ENCODE measurements around the gene CACNA2D3. TPM values are rescaled to one million over a fixed set of nuclear protein-coding genes. Genes with fewer than 3 reads are reported as not detected.

CACNA2D3 gene
- total RNA-seq, 1 donor from 2014 or later: 3.2 TPM

- DNase-seq (ENCODE audit: low read depth): no peak
These were observed 152.3 kb downstream of the CACNA2D3 start for GRCh38 chr3:54274607-54275006.

- peak; percentile 84 for DNase-seq (ENCODE audit: low read depth)
These were observed 156.7 kb downstream of the CACNA2D3 start for GRCh38 chr3:54279005-54279583.

GRCh38 chr3:54283470-54283869 is 161.1 kb downstream of the CACNA2D3 start:
- DNase-seq (ENCODE audit: low read depth): no peak

- DNase-seq (ENCODE audit: low read depth): no peak
These were observed 171.9 kb downstream of the CACNA2D3 start for GRCh38 chr3:54294214-54294613.

- DNase-seq (ENCODE audit: low read depth): no peak
These were observed 174.2 kb downstream of the CACNA2D3 start for GRCh38 chr3:54296531-54296930.

- DNase-seq (ENCODE audit: low read depth): peak; percentile 44
These were observed 177.0 kb downstream of the CACNA2D3 start for GRCh38 chr3:54299169-54299935.

GRCh38 chr3:54303517-54304375 is 181.4 kb downstream of the CACNA2D3 start:
- no peak for DNase-seq (ENCODE audit: low read depth)

- DNase-seq (ENCODE audit: low read depth): no peak
These were observed 182.5 kb downstream of the CACNA2D3 start for GRCh38 chr3:54304877-54305276.

- DNase-seq (ENCODE audit: low read depth): no peak
These were observed 183.2 kb downstream of the CACNA2D3 start for GRCh38 chr3:54305409-54306099.

GRCh38 chr3:54307566-54308180 is 185.3 kb downstream of the CACNA2D3 start:
- no peak for DNase-seq (ENCODE audit: low read depth)

GRCh38 chr3:54309601-54310000 is 187.2 kb downstream of the CACNA2D3 start:
- DNase-seq (ENCODE audit: low read depth): peak; percentile 11

GRCh38 chr3:54311211-54311747 is 188.9 kb downstream of the CACNA2D3 start:
- no peak for DNase-seq (ENCODE audit: low read depth)

- no peak for DNase-seq (ENCODE audit: low read depth)
These were observed 190.0 kb downstream of the CACNA2D3 start for GRCh38 chr3:54312156-54312899.

- no peak for DNase-seq (ENCODE audit: low read depth)
These were observed 191.1 kb downstream of the CACNA2D3 start for GRCh38 chr3:54313418-54313817.

GRCh38 chr3:54321520-54321919 is 199.2 kb downstream of the CACNA2D3 start:
- DNase-seq (ENCODE audit: low read depth): peak; percentile 36

- peak; percentile 98 for DNase-seq (ENCODE audit: low read depth)
These were observed 200.0 kb downstream of the CACNA2D3 start for GRCh38 chr3:54322354-54322753.

GRCh38 chr3:54324103-54324502 is 201.8 kb downstream of the CACNA2D3 start:
- DNase-seq (ENCODE audit: low read depth): no peak

- no peak for DNase-seq (ENCODE audit: low read depth)
These were observed 204.6 kb downstream of the CACNA2D3 start for GRCh38 chr3:54326951-54327350.

GRCh38 chr3:54331341-54331740 is 209.0 kb downstream of the CACNA2D3 start:
- DNase-seq (ENCODE audit: low read depth): no peak

GRCh38 chr3:54337846-54338245 is 215.5 kb downstream of the CACNA2D3 start:
- DNase-seq (ENCODE audit: low read depth): no peak

Data from renal cortical epithelial cell (primary cell).